HG02759 (cell line): ENCODE measurements around the gene ZNF577.

Source experiments
- ATAC-seq: cut with Tn5 transposase; IDR thresholded peaks from one replicate; pipeline ENCODE4 v1.9.1; 2021; ENCODE audit warnings: mild to moderate bottlenecking, moderate library complexity; ENCODE audit not compliant: unreplicated experiment

ZNF577 gene

GRCh38 chr19:51873097-51873496 lies 14.7 kb downstream of the ZNF577 start:
- ATAC-seq: no peak

DNA sequence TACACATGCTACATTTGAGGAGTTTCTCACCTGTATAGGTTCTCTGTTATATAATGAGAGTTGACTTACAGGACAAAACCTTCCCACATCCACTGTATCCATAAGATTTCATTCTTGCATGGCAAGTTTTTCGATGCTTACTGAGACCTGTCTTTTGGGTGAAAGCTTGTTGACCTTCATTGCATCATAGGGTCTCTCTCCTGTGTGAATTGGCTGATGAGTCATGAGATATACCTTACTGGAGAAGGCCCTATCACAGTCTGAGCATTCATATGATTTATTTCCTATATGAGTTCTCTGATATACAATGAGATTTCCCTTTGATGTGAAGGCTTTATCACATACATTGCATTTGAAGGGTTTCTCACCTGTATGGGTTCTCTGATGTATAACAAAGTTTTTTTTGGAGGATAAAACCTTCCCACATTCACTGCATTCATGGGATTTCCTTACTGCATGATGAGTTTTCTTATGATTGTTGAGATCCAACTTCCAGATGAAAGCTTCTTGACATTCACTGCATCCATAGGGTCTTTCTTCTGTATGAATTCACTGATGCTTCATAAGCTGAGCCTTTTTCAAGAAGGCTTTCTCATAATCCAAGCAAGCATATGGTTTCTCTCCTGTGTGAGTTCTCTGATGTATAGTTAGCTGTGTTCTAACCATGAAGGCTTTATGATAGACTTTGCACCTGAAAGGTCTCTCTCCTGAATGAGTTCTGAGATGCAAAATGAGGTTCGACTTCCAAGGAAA lies 25.7 kb downstream of the ZNF577 start:
- no peak for ATAC-seq

- no peak for ATAC-seq
Observed at GRCh38 chr19:51837145-51837544, 50.6 kb downstream of the ZNF577 start.

- no peak for ATAC-seq
Observed at GRCh38 chr19:51830274-51830673, 57.5 kb downstream of the ZNF577 start.

- no peak for ATAC-seq
Observed at GRCh38 chr19:51824281-51825005, 63.3 kb downstream of the ZNF577 start.

GRCh38 chr19:51822946-51823345 lies 64.8 kb downstream of the ZNF577 start:
- no peak for ATAC-seq

GRCh38 chr19:51822325-51822724 lies 65.4 kb downstream of the ZNF577 start:
- ATAC-seq: no peak

DNA sequence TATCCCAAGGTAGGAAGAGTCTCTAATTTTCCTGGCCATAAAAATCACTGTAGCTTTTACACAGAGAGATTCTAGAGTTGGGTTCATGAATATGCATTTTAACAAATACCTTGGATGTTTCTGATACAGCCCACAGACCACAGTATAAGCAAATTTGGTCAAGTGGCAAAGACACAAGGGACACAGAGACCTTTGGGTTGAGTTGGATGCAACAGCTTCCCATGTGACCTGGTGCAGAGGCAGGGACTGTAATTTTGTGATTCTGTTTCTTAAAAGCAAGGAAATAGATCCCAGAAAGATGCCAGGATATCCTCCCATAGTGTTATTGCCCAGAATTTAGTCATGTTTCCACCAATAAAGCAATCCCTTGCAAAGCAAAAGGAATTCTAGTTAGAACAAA lies 65.8 kb downstream of the ZNF577 start:
- no peak for ATAC-seq

DNA sequence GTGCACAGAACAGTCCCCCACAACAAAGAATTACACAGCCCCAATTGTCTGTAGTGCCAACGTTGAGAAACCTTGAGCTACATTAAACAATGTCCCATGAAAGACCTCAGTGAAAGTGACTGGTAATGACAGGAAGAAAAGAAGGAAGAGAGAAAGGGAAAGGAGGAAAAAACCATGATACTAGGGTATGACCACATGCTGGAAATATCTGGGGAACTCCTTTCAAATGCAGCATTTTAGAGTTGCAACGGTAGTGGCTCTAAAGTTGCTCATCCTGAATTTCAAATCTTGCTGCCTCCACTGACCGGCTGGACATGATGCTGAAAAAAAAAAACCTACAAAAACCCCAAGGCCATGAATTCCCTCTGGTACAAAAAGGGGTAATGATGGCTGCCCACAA lies 66.3 kb downstream of the ZNF577 start:
- no peak for ATAC-seq
